Keratinocyte (primary cell): ENCODE results near the gene ZNF280A. TPM values are rescaled to one million over a fixed set of nuclear protein-coding genes. Genes with fewer than 3 reads are reported as not detected.

Experiments
- DNase-seq: peaks from one replicate; pipeline ENCODE4 v3.0.0-alpha.2; 2011; ENCODE audit warnings: low read depth, missing footprints, low spot score
- FAIRE-seq: peaks from 2 replicates; lab custom pipeline; 2011; peaks lifted over from hg19 to GRCh38; lab: Jason Lieb, UNC
- H2AFZ ChIP-seq: 2 replicates; pipeline ENCODE4 v1.6.0; 2012; ENCODE audit warnings: low read length, control low read depth, inconsistent platforms; ENCODE audit not compliant: control insufficient read depth
- H3K27ac ChIP-seq: 2 replicates; pipeline ENCODE4 v1.5.1; 2011; ENCODE audit warnings: low read length; ENCODE audit not compliant: control insufficient read depth, insufficient read depth
- H3K27me3 ChIP-seq: 3 replicates; pipeline ENCODE4 v1.6.0; 2011; ENCODE audit warnings: low read length; ENCODE audit not compliant: control insufficient read depth, insufficient read depth; ENCODE audit errors: extremely low read depth
- H3K36me3 ChIP-seq, 2 experiments: 2 replicates in 1 of 2; 3 replicates in 1 of 2; pipeline ENCODE4 v1.5.1; 2011; ENCODE audit warnings: low read length in 2 of 2, mild to moderate bottlenecking in 1 of 2; ENCODE audit not compliant: control insufficient read depth in 2 of 2, insufficient read depth in 2 of 2; ENCODE audit errors: extremely low read depth in 1 of 2
- H3K4me1 ChIP-seq: 3 replicates; pipeline ENCODE4 v1.5.1; 2011; ENCODE audit warnings: low read length; ENCODE audit not compliant: control insufficient read depth, insufficient read depth; ENCODE audit errors: extremely low read depth
- H3K4me2 ChIP-seq: 3 replicates; pipeline ENCODE4 v1.6.0; 2011; ENCODE audit warnings: low read depth, low read length; ENCODE audit not compliant: control insufficient read depth, insufficient read depth; ENCODE audit errors: extremely low read depth
- H3K4me3 ChIP-seq, 3 experiments: fragments of 200-600 bp in 1 of 3; sonication (generic) in 1 of 3; 2 replicates in 2 of 3; 3 replicates in 1 of 3; pipeline ENCODE4 v1.5.1; 2011 to 2016; ENCODE audit warnings: low read length in 3 of 3, mild to moderate bottlenecking in 3 of 3, control low read depth in 2 of 3, inconsistent platforms in 1 of 3, low read depth in 1 of 3, mixed read lengths in 1 of 3, mixed run types in 1 of 3, moderate library complexity in 1 of 3; ENCODE audit not compliant: control insufficient read depth in 2 of 3, insufficient read depth in 2 of 3; ENCODE audit errors: extremely low read depth in 1 of 3
- H3K79me2 ChIP-seq: 2 replicates; pipeline ENCODE4 v1.6.0; 2012; ENCODE audit warnings: low read length; ENCODE audit not compliant: control insufficient read depth, insufficient read depth
- H3K9ac ChIP-seq: 3 replicates; pipeline ENCODE4 v1.6.0; 2011; ENCODE audit warnings: low read length; ENCODE audit not compliant: control insufficient read depth, insufficient read depth; ENCODE audit errors: extremely low read depth
- H3K9me1 ChIP-seq: 3 replicates; pipeline ENCODE4 v1.6.0; 2011; ENCODE audit warnings: low read length; ENCODE audit not compliant: control insufficient read depth, insufficient read depth; ENCODE audit errors: extremely low read depth
- H3K9me3 ChIP-seq: 2 replicates; pipeline ENCODE4 v1.5.1; 2012; ENCODE audit warnings: low read depth, low read length; ENCODE audit not compliant: control insufficient read depth
- H4K20me1 ChIP-seq: 3 replicates; pipeline ENCODE4 v1.6.0; 2011; ENCODE audit warnings: low read length; ENCODE audit not compliant: control insufficient read depth, insufficient read depth; ENCODE audit errors: extremely low read depth
- EZH2 ChIP-seq: IDR thresholded peaks from one replicate; pipeline ENCODE4 v1.6.1; 2012; ENCODE audit warnings: inconsistent platforms, mild to moderate bottlenecking, low read length, moderate library complexity
- dilution Hi-C: fragments of 300-500 bp; cut with MboI; formaldehyde crosslinking; loops from one replicate; pipeline ENCODE4 v1.7.0; 2020; ENCODE audit warnings: low sequenced_read_pairs; ENCODE audit not compliant: extremely low pct_ligation_motif_present
- polyA minus RNA-seq, 3 experiments: library from RNA; depleted of rRNA, polyadenylated mRNA; stranded (reverse); fragments of >200 nt; gene quantifications; 1 replicate in 1 of 3; 2 replicates in 1 of 3; 3 replicates in 1 of 3; pipeline ENCODE4 v1.2.3, GENCODE V29; 2011
- polyA plus RNA-seq, 5 experiments: library from polyadenylated mRNA; depleted of rRNA in 3 of 5; stranded (reverse) in 3 of 5; stranded (forward) in 1 of 5; unstranded in 1 of 5; fragments of >200 nt; gene quantifications; 1 replicate in 1 of 5; 2 replicates in 3 of 5; 3 replicates in 1 of 5; pipeline versions ENCODE4 v1.2.1 to v1.2.3, GENCODE V29; 2011 to 2012; ENCODE audit warnings: missing spikeins in 2 of 5, low read depth in 1 of 5, low replicate concordance in 1 of 5
- TF ChIP-seq, protein P1 (sequence below), 3 experiments: IDR thresholded peaks in 1 of 3; conservative IDR thresholded peaks in 1 of 3; optimal IDR thresholded peaks in 1 of 3; 2 replicates in 2 of 3; 3 replicates in 1 of 3; pipeline versions ENCODE3 to v1.5.1; 2011; ENCODE audit warnings: low read length in 3 of 3, mild to moderate bottlenecking in 3 of 3, moderate library complexity in 2 of 3, control low read depth in 1 of 3, inconsistent platforms in 1 of 3; ENCODE audit not compliant: insufficient read depth in 2 of 3; ENCODE audit errors: extremely low read depth in 1 of 3

The ZNF280A gene
- not detected in 3 replicates for polyA plus RNA-seq
- not detected for polyA plus RNA-seq (2011; ENCODE audit: low read depth)
- polyA plus RNA-seq (2011; cell fraction: cytosol; rRNA removed), result not detected in 2 replicates
- not detected in 2 replicates for polyA plus RNA-seq (2011; cell fraction: nucleus; rRNA removed)
- not detected in 2 replicates for polyA plus RNA-seq (2012; ENCODE audit: low replicate concordance)
- not detected in 3 replicates for polyA minus RNA-seq
- polyA minus RNA-seq (2011; cell fraction: cytosol; rRNA and poly(A)+ RNA removed), result not detected
- not detected in 2 replicates for polyA minus RNA-seq (2011; cell fraction: nucleus; rRNA and poly(A)+ RNA removed)

- Histone ChIP-seq H3K79me2 (no peaks in the 10 kb centered on the region), H3K9me3 (no peaks in the 10 kb centered on the region), H3K4me3 (no peak within 1 kb of the TSS), H3K4me1 (no peaks in the 10 kb centered on the region), H3K9me1 (no peaks in the 10 kb centered on the region), H4K20me1 (no peaks in the 10 kb centered on the region), H3K27me3 (no peaks in the 10 kb centered on the region), H2AFZ (no peak within 1 kb of the TSS), H3K4me2 (no peak within 1 kb of the TSS), H3K9ac (no peak within 1 kb of the TSS), H3K36me3 (no peaks in the 10 kb centered on the region), H3K27ac (no peak within 1 kb of the TSS)
- no peak for FAIRE-seq
- TF ChIP-seq EZH2, result no peak
- TF ChIP-seq, protein P1, sequence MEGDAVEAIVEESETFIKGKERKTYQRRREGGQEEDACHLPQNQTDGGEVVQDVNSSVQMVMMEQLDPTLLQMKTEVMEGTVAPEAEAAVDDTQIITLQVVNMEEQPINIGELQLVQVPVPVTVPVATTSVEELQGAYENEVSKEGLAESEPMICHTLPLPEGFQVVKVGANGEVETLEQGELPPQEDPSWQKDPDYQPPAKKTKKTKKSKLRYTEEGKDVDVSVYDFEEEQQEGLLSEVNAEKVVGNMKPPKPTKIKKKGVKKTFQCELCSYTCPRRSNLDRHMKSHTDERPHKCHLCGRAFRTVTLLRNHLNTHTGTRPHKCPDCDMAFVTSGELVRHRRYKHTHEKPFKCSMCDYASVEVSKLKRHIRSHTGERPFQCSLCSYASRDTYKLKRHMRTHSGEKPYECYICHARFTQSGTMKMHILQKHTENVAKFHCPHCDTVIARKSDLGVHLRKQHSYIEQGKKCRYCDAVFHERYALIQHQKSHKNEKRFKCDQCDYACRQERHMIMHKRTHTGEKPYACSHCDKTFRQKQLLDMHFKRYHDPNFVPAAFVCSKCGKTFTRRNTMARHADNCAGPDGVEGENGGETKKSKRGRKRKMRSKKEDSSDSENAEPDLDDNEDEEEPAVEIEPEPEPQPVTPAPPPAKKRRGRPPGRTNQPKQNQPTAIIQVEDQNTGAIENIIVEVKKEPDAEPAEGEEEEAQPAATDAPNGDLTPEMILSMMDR (optimal IDR thresholded peaks at IDR 0.05 in 1 of 3, IDR thresholded peaks at IDR 0.05 in 1 of 3, conservative IDR thresholded peaks at IDR 0.05 in 1 of 3; ENCODE audit: extremely low read depth in 1 of 3, insufficient read depth in 2 of 3, low read length in 3 of 3), result no peak
- DNase-seq, result no peak
- dilution Hi-C loops, result no loop called here
These were observed at the start of gene ZNF280A for GRCh38 chr22:22520020-22520656. Gene ZNF280A, minus strand, starts transcription at chr22:22520270. Its CDS starts 4,640 bp downstream, at chr22:22515630.

DNA sequence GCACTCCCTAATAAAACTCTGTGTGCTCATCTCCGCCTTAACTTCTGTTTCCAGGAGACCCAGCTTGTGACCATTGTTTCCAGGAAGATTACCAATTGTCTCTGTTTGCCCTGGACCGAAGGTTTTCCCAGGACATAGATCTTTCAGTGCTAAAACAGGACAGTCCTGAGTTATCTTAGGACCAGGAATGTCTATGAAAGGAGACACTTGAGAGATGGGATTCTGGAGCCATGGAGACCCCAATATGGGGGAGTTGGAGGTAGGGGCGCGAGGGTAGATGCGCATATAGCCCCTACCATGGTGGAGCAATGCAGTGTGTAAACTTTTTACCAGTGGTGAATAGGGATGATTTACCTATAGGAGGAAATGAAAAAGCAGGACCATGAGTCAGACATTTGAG is 49.1 kb upstream of the ZNF280A start:
- dilution Hi-C loops, result no loop called here

More for the DNA sequence above, 49.1 kb upstream of the ZNF280A start:
- no peak for FAIRE-seq
- H3K27me3 ChIP-seq, result peaks cover 5% of the 10 kb centered on the region
- H3K79me2 ChIP-seq, result no peaks in the 10 kb centered on the region
- no peaks in the 10 kb centered on the region for H3K9me1 ChIP-seq
- no peaks in the 10 kb centered on the region for H3K36me3 ChIP-seq
- no peak overlapping the region for H3K4me3 ChIP-seq
- H3K9me3 ChIP-seq, result no peaks in the 10 kb centered on the region
- H3K27ac ChIP-seq, result no peak overlapping the region
- no peak overlapping the region for H3K4me2 ChIP-seq
- no peak overlapping the region for H3K9ac ChIP-seq
- TF ChIP-seq, protein P1 (optimal IDR thresholded peaks at IDR 0.05 in 1 of 3, IDR thresholded peaks at IDR 0.05 in 1 of 3, conservative IDR thresholded peaks at IDR 0.05 in 1 of 3; ENCODE audit: extremely low read depth in 1 of 3, insufficient read depth in 2 of 3, low read length in 3 of 3), result no peak
- TF ChIP-seq EZH2, result no peak
- H2AFZ ChIP-seq, result no peak overlapping the region
- H4K20me1 ChIP-seq, result no peaks in the 10 kb centered on the region
- H3K4me1 ChIP-seq, result no peaks in the 10 kb centered on the region
- DNase-seq, result no peak
